Ishikawa (cell line): ENCODE results near the gene MAP7D2.

ENCODE experiments used
- CEBPB ChIP-seq: IDR thresholded peaks from 2 replicates; pipeline ENCODE4 v1.6.1; 2012
- CREB1 ChIP-seq: IDR thresholded peaks from 2 replicates; pipeline ENCODE4 v1.6.1; 2012; ENCODE audit warnings: low read depth
- EGR1 ChIP-seq: IDR thresholded peaks from 2 replicates; pipeline ENCODE4 v1.6.1; 2012
- EP300 ChIP-seq: IDR thresholded peaks from 2 replicates; pipeline ENCODE4 v1.6.1; 2012; ENCODE audit warnings: borderline replicate concordance
- FOXM1 ChIP-seq: IDR thresholded peaks from 2 replicates; pipeline ENCODE4 v1.6.1; 2012; ENCODE audit warnings: low read depth, borderline replicate concordance
- NFIC ChIP-seq: IDR thresholded peaks from 2 replicates; pipeline ENCODE4 v1.6.1; 2012
- RAD21 ChIP-seq: IDR thresholded peaks from 2 replicates; pipeline ENCODE4 v1.6.1; 2012; ENCODE audit warnings: low read depth
- TAF1 ChIP-seq: IDR thresholded peaks from 2 replicates; pipeline ENCODE4 v1.6.1; 2012; ENCODE audit warnings: low read depth, mild to moderate bottlenecking
- TCF12 ChIP-seq: IDR thresholded peaks from 2 replicates; pipeline ENCODE4 v1.6.1; 2012; ENCODE audit warnings: low read depth
- TEAD4 ChIP-seq: IDR thresholded peaks from 2 replicates; pipeline ENCODE4 v1.6.1; 2012
- YY1 ChIP-seq: IDR thresholded peaks from 2 replicates; pipeline ENCODE4 v1.6.1; 2012; ENCODE audit warnings: low read depth
- ZBTB7A ChIP-seq: IDR thresholded peaks from 2 replicates; pipeline ENCODE4 v1.6.1; 2012; ENCODE audit warnings: low read depth
- TF ChIP-seq, protein P1 (sequence below): IDR thresholded peaks from 2 replicates; pipeline ENCODE4 v1.6.1; 2012
- TF ChIP-seq, protein P2 (sequence below): IDR thresholded peaks from 2 replicates; pipeline ENCODE4 v1.6.1; 2012
- TF ChIP-seq, protein P3 (sequence below): IDR thresholded peaks from 2 replicates; pipeline ENCODE4 v1.6.1; 2012; ENCODE audit warnings: low read depth, mild to moderate bottlenecking

MAP7D2 gene

DNA sequence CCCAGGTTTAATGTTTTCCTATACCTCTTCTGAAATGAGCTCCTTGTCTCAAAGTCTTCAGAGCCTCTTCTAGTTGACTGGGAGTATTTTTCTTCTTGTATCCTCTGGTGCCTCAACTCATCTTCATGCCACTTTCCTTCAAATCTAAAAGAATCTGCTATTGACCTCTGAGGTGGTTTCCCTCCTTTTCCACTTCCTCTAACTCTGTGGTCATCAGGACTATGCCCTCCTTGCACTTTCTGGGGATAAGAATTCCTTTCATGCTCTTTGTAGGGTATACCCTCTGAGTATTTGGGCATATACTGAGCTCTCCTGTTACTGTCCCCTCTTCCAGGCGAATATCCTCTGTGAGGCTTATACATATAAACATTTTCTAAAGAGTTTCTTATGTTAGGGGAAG, 150.7 kb downstream of the MAP7D2 start:
- no peak for TF ChIP-seq TEAD4
- no peak for TF ChIP-seq TAF1
- TF ChIP-seq, protein P1, sequence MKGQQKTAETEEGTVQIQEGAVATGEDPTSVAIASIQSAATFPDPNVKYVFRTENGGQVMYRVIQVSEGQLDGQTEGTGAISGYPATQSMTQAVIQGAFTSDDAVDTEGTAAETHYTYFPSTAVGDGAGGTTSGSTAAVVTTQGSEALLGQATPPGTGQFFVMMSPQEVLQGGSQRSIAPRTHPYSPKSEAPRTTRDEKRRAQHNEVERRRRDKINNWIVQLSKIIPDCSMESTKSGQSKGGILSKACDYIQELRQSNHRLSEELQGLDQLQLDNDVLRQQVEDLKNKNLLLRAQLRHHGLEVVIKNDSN = no peak

DNA sequence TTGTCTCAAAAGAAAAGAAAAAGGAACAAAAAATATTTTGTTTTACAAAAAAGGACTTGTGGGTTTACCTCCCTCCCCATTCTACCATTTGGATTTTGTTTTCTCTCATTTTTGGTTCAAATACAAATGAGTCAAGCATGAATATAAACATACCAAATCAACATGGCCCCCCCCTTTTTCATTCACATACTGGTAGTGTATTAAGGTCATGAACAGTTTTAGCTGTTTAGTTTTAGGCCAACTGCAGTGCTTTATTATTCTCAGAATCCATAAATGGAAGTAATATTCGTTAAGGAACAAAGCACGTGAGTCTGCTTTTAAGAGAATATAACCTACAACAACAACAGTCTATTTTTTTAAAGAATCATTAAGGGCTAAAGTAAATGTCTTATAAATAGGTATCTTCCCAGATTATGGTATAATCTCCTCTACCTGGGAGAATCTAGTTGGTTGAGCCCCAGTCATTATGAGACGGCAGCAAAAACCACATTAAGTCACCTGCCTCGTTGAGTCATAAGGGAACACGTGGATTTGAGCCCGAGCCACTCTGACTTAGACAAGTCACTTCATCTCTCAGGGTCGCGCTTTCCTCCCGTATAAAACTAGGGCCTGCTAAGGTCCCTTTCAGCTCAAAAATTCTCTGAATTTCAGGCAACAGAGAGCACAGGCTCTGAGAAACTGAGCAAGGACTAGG, 152.5 kb downstream of the MAP7D2 start:
- TF ChIP-seq TAF1 (no peak), CREB1 (no peak), RAD21 (no peak), EP300 (no peak), YY1 (no peak), ZBTB7A (no peak), EGR1 (no peak)
- TF ChIP-seq, protein P2, sequence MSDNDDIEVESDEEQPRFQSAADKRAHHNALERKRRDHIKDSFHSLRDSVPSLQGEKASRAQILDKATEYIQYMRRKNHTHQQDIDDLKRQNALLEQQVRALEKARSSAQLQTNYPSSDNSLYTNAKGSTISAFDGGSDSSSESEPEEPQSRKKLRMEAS = no peak

DNA sequence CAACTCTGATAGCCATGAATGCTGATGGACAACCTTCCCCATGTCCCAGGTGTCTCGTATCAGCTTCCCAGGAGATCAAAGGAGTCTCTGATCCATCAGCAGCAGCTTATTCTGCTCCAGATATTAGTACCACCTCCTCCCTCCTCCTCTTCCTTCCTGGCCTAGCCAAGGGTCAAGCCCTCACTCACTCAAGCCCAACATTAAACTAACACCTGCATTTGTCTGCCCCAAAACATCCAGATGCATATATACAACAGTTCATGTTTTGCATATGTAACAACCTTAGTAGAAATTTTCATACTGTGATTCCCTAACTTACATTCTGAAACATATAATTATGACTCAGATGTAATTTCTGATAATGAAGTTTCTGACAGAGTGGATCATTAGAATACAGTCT, 155.8 kb downstream of the MAP7D2 start:
- TF ChIP-seq RAD21 (no peak), EP300 (no peak), TCF12 (no peak), ZBTB7A (no peak), CREB1 (no peak), NFIC (no peak), EGR1 (no peak), TEAD4 (no peak), FOXM1 (no peak), YY1 (no peak), CEBPB (no peak)
- TF ChIP-seq, protein P3, sequence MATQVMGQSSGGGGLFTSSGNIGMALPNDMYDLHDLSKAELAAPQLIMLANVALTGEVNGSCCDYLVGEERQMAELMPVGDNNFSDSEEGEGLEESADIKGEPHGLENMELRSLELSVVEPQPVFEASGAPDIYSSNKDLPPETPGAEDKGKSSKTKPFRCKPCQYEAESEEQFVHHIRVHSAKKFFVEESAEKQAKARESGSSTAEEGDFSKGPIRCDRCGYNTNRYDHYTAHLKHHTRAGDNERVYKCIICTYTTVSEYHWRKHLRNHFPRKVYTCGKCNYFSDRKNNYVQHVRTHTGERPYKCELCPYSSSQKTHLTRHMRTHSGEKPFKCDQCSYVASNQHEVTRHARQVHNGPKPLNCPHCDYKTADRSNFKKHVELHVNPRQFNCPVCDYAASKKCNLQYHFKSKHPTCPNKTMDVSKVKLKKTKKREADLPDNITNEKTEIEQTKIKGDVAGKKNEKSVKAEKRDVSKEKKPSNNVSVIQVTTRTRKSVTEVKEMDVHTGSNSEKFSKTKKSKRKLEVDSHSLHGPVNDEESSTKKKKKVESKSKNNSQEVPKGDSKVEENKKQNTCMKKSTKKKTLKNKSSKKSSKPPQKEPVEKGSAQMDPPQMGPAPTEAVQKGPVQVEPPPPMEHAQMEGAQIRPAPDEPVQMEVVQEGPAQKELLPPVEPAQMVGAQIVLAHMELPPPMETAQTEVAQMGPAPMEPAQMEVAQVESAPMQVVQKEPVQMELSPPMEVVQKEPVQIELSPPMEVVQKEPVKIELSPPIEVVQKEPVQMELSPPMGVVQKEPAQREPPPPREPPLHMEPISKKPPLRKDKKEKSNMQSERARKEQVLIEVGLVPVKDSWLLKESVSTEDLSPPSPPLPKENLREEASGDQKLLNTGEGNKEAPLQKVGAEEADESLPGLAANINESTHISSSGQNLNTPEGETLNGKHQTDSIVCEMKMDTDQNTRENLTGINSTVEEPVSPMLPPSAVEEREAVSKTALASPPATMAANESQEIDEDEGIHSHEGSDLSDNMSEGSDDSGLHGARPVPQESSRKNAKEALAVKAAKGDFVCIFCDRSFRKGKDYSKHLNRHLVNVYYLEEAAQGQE = no peak

DNA sequence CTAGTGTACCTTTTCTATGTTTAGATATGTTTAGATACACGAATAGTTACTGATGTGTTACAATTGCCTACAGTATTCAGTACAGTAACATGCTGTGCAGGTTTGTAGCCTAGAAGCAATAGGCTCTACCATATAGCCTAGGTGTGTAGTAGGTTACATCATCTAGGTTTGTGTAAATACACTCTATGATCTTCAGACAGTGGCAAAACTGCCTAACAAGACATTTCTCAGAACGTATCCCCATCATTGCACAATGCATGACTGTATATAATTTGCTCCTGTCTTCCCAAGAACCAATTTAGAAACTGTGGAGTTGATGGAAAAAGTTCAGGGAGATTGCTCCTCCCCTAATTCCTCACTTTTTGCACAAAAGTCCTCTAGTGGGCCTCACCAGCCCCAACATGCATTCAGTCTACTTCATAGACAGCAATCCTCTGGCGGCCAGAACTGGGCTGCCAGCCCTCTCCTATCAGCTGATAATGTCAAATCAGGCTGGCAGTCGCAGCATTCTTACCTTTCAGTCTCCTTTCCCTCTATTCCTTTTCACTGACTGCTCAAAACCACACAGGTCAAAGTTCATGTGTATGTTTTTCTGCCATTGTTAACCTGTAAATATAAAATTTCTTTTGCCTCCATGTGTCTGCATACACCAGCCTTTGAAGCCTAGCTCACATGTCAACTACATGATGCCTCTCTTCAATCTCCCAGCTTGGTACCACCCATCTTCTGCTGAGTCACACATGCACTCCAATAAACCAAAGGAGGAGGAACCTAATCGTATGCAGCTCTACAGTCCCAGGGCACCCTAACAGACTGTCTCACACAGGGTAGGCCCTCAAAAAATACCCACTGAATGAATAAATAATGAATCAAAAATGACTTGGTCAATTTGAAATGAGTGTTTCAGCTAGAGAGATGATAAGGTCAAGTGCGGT, 157.9 kb downstream of the MAP7D2 start:
- TF ChIP-seq CREB1 = no peak
- TF ChIP-seq YY1 = no peak
- no peak for TF ChIP-seq TAF1
- TF ChIP-seq, protein P2 = no peak

DNA sequence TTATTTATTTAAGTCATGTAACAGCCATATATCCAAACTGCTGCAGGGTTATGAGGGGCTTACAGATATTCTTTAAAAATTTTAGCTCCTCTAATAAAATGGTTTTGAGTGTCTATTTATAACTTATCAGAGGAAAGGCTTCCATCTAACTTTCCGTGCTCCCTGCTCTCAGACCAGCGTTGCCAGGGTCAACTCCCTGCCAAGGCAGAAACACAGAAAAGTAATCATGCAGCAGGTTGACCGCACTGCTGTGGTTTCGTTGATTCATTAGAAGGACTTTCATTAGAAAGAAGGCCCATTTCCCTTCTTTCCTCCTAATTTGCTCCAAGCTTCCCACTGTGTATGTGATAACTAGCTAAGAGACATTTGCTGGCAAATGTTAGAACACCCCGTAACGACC, 159.8 kb downstream of the MAP7D2 start:
- TF ChIP-seq FOXM1 = no peak
- TF ChIP-seq, protein P1 = no peak
